Endometrium (tissue), 2 donors: Measurements from ENCODE around the gene LRRFIP1.

Experiments
- FAIRE-seq: peaks from 2 replicates; lab custom pipeline; 2012; peaks lifted over from hg19 to GRCh38; lab: Jason Lieb, UNC
- donor health status: control.
- donor health status: control.

The LRRFIP1 gene

DNA sequence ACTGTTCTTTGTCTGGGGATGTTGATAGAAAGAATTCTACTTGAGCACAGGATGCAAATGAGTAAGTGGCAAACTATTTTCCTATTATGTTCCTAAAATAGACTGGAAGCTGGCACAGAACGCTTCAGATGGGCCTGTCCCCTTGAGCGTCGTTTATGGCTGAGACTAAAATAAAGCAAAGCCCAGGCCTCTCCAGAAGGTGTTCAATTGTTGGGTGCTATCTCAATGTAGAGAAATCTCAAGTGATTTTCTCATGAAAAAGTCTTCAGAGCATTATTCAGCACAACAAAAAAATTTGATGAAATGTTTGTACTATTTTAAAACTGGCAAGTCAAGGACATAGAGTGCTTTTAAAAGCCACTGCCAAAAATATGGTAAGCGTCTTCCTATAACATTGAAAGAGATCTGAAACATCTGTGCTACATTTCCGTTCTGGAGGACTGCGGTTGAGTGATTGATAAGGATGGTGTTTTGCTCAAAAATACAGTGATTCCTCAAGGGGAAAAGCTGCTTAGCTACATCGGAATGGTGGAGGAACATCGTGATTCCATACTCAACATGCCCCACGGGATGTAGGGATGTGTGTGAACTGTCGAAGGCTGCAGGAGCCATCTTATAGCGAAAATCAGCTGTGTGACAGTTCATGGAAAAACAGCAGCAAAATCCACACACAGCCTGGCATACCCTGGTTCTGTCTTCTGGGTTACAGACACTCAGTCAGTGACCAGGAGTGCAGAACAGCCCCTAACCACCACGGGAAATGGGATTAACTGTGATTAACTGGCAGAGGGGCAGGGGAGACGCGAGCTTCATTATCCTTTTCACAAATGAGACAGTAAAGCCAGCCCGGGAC, 10.4 kb upstream of the LRRFIP1 start:
- FAIRE-seq = no peak

DNA sequence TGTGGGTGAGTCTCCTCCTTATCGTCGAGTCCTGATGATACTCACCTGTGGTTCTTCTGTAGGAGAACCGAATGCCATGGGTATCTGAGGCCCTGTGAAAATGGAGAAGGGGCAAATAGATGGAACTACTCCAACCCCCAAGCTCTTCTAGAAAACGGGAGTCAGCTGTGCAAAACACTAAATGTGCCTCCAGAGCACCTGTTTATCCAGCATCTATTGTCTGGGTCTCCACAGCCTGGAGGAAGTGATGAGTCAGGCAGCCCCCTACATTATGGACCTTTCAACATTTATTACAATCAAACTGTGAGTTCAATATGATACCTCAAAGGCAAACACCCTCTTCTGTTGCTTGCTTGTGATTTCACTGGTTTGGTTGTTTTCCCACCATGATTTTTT, 9.8 kb upstream of the LRRFIP1 start:
- no peak for FAIRE-seq

DNA sequence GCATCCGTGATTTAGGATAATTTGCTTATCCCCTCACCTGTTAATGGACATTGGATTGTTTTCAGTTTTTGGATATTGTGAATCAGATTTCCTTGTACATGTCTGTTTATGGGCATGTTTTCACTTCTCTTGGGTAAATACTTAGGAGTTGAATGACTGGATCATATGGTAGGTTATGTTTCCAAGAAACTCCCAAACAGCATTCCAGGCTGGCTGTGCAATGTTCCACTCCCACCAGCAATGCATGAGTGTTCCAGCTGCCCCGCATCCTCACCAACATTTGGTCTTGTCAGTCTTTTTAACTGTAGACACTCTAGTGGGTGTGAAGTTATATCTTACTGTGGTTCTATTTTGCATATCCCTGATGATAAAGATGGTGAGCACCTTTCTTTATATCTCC, 8.9 kb upstream of the LRRFIP1 start:
- FAIRE-seq = no peak

GRCh38 chr2:237623428-237624403, 3.7 kb upstream of the LRRFIP1 start:
- no peak for FAIRE-seq

GRCh38 chr2:237624565-237624964, 2.8 kb upstream of the LRRFIP1 start:
- FAIRE-seq = no peak

- no peak for FAIRE-seq
Observed at GRCh38 chr2:237625216-237625705, 2.1 kb upstream of the LRRFIP1 start.

DNA sequence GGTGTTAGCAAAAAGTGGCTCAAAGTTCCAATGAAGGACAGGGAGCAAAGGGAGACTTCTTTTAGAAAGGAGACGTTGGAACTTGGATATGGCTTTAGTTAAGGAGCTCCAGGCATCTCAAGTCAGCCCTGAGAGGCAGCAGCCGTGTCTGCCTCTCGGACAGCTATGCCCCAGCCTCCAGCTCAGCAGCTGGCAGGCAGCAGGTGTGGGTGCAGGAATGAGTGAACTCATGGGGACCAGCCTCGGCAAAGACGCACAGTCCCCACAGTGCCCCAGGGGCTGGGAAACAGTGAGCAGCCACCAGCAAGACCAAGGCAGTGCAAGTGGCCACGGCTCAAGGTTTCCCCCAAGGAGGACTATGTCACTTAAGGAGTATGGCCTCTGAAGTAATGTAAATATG, 1.6 kb upstream of the LRRFIP1 start:
- FAIRE-seq = no peak

- no peak for FAIRE-seq
Observed at GRCh38 chr2:237626813-237627440, 460 bp upstream of the LRRFIP1 start.

- no peak for FAIRE-seq
Observed at GRCh38 chr2:237628247-237629187, 1.1 kb downstream of the LRRFIP1 start.

DNA sequence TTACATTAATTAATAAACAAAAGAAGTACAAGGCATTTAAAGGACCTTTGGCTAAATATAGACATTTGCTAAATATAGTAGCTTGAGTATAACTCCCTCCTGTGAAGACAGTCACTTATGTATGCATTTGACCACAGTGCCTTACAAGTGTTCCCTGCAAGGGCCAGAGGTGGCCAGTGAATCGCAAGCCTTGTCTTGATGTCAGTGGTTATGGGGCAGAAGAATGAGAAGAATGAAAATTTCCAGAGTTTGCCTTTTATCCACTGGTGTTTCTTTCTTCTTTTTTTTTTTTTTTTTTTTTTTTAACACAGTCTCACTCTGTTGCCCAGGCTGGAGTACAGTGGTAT, 1.8 kb downstream of the LRRFIP1 start:
- FAIRE-seq = no peak

DNA sequence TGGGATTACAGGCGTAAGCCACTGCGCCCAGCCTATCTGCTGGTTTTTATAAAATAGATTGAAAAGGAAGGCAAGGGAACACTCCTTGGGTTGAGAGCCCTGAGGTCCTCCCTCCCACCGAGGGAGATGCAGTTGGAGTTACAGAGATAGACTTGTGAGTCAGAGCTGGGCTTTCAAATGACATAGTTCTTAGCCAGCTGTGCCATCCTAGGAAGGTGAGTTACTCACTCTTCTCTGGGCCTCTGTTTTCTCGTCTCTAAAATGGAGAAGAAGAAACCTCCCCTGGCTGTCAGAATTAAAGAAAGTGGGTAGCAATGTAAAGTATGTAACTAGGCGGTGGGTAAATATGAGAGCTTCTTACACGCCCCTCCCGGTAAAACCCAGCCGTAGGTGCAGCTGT, 2.4 kb downstream of the LRRFIP1 start:
- no peak for FAIRE-seq

GRCh38 chr2:237630216-237631000, 3.0 kb downstream of the LRRFIP1 start:
- FAIRE-seq = no peak

DNA sequence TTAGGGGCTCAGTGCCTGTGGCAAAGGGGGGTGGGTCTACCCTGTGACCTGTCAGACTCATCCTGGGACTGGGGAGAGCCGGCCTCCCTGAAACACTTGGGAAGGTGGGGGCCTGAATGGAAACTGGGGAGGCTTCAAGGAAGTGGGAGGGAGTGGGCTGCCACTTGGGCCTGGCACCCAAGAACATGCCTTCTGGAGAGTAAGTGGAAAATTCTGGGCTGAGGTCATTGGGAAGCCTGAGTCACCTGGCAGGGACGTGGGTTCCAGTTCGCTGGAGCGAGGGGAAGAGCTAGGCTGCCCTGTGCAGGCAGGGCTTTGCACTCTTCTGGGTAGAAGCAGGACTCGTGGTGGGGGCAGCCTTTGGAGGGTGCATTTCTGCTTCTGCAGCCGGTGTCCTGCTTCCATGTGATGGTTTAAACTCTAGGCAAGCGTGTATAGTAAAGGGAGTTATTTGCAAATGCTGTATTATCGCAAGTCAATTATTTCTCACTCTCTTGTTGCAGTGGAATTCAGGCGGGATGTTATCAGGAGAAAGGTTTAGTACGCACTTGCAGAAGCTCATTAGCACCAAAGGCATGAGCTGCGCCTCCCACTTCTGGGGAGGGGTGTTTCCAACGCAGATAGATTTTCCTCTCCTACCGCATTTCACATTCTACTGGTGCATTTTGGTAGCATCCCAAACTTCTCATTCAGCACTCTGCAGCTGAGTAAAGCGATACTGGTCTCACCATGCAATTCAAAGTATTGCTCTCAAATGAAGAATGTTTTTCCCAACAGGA, 3.8 kb downstream of the LRRFIP1 start:
- no peak for FAIRE-seq

DNA sequence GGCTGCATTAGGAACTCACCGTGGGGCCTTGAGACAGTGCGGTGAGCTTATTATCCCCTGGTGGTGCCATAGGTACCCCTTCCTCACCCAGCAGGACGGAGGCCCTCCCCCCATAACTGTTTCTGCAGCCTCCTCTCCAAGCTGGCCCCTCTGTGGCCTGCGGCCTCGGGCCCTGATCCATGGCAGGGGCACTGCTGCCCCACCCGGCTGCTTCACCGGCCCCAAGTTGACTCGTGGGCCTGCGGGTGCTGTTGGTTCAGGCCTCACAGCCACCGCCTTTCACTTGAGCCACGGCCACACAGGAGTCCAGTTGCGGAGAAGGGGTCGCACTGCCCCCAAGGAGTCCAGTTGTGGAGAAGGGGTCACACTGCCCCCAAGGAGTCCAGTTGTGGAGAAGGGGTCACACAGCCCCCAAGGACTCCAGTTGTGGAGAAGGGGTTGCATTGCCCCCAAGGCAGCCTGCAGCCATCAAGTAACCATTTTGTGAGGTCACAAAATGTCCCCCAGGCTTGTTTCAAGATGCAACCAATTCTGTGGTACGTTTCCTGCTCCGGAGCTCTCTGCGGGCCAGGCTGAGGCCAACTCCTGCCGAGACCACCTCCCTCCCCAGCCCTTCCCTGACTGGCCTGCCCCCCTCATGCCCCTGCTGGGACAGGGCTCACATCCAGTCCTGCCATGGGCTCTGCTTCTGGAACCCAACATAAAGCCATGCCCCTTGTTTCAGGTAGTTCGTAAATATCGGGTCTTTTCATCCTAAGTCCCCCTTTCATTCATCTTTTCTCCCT, 4.6 kb downstream of the LRRFIP1 start:
- FAIRE-seq = no peak

GRCh38 chr2:237633061-237633561, 5.7 kb downstream of the LRRFIP1 start:
- no peak for FAIRE-seq

- no peak for FAIRE-seq
Observed at GRCh38 chr2:237636578-237636977, 9.2 kb downstream of the LRRFIP1 start.

GRCh38 chr2:237637429-237638135, 10.2 kb downstream of the LRRFIP1 start:
- no peak for FAIRE-seq

DNA sequence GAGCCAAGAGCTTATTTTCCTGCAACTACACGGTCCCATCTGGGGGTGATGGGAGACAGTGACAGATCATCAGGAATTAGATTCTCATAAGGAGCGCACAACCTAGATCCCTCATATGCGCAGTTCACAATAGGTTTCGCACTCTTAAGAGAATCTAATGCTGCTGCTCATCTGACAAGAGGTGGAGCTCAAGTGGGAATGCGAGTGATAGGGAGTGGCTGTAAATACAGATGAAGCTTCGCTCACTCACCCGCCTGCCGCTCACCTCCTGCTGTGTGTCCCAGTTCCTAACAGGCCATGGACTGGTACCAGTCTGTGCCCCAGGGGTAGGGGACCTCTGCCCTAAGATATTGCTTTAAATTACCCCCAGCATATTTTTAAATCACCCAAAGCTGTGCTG, 10.8 kb downstream of the LRRFIP1 start:
- no peak for FAIRE-seq
